Body of pancreas (tissue), 4 donors: ENCODE results near the gene LMX1B. TPM values are rescaled to one million over a fixed set of nuclear protein-coding genes. Genes with fewer than 3 reads are reported as not detected.

Source experiments
- ATAC-seq: fragments of 150-250 bp; one replicate; pipeline ENCODE4 v1.9.1; 2016
- DNase-seq, 4 donors: peaks; one replicate each; pipeline ENCODE4 v3.0.0-alpha.2; 2019
- H3K27ac ChIP-seq, 4 donors: fragments of 200-600 bp; sonication (generic); 1 replicate in 3 of 4; 2 replicates in 1 of 4; pipeline versions ENCODE4 v1.5.1 to v1.6.1; 2016 to 2019; ENCODE audit warnings: mild to moderate bottlenecking in 1 of 4, mixed read lengths in 1 of 4, moderate library complexity in 1 of 4
- H3K27me3 ChIP-seq, 2 donors: fragments of 200-600 bp; sonication (generic); one replicate each; pipeline ENCODE4 v1.6.0; 2016; ENCODE audit warnings: mild to moderate bottlenecking in 1 of 2
- H3K36me3 ChIP-seq, 2 donors: fragments of 200-600 bp; sonication (generic); replicated peaks in 1 of 2; 2 replicates each; pipeline ENCODE4 v1.5.1; 2016; ENCODE audit warnings: low read depth in 2 of 2; ENCODE audit not compliant: insufficient read depth in 1 of 2
- H3K4me1 ChIP-seq: fragments of 200-600 bp; sonication (generic); one replicate; pipeline ENCODE4 v1.6.0; 2016
- H3K4me3 ChIP-seq, 2 donors: fragments of 200-600 bp; sonication (generic); 1 replicate in 1 of 2; 2 replicates in 1 of 2; pipeline ENCODE4 v1.5.1; 2016 to 2019
- H3K9me3 ChIP-seq, 3 donors: fragments of 200-600 bp; sonication (generic); 1 replicate in 2 of 3; 2 replicates in 1 of 3; pipeline ENCODE4 v1.5.1; 2016
- CTCF ChIP-seq, 7 experiments: fragments of 450-650 bp in 4 of 7; fragments of 200-600 bp in 3 of 7; sonication (generic) in 3 of 7; IDR thresholded peaks; one replicate each; pipeline ENCODE4 v1.5.1; 2016 to 2019; ENCODE audit warnings: antibody characterized with exemption in 7 of 7
- POLR2A ChIP-seq, 3 donors: fragments of 450-650 bp; IDR thresholded peaks; one replicate each; pipeline ENCODE4 v1.6.1; 2016; ENCODE audit warnings: antibody characterized with exemption in 3 of 3, mild to moderate bottlenecking in 2 of 3
- WGBS, 2 donors: methylation state at CpG; one replicate each; pipeline ENCODE4 v1.1.5; 2017; 5-methylcytosine and 5-hydroxymethylcytosine counted together
- intact Hi-C: fragments of 100-400 bp; cut with DNase I; formaldehyde crosslinking; loops from one replicate; pipeline ENCODE4 v1.15.1; 2023
- total RNA-seq, 2 donors: library from RNA; depleted of rRNA; stranded (reverse); fragments of >200 nt; gene quantifications; one replicate each; pipeline ENCODE4 v1.1.0, GENCODE V29; 2016

LMX1B gene
- total RNA-seq, 2 donors from 2014 or later = 0.26 TPM; not detected in 1

DNA sequence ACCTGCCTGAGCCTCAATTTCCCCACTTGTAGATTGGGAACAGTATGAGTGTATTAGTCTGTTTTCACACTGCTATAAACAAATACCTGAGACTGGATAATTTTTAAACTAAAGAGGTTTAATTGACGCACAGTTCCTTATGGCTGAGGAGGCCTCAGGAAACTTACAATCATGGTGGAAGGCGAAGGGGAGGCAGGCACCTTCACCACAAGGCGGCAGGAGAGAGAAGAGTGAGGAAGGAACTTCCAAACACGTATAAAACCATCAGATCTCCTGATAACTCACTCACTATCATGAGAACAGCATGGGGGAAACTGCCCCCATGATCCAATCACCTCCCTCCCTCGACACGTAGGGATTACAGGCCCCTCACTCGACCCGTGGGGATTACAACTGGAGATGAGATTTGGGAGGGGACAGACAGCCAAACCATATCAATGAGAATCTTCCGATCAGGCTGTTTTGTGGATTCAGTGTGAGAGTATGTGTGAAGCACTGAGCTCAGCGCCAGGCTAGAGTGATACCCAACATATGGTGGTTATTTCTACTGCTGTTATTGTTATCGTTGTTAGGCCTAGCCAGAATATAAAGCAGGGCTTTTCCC, 14.6 kb upstream of the LMX1B start:
- TF ChIP-seq POLR2A (IDR thresholded peaks at IDR 0.05) (no peak), CTCF (IDR thresholded peaks at IDR 0.05) (no peak)
- Histone ChIP-seq H3K4me1 (no peaks in the 10 kb centered on the region), H3K27me3 (no peaks in the 10 kb centered on the region), H3K36me3 (no peaks in the 10 kb centered on the region), H3K4me3 (no peak overlapping the region), H3K9me3 (no peaks in the 10 kb centered on the region), H3K27ac (no peak overlapping the region)
- 50 to 56% methylated on average over 11 of the region's 11 CpGs for WGBS, 2 donors
- intact Hi-C loops = no loop called here
- no peak for DNase-seq
- ATAC-seq = no peak

DNA sequence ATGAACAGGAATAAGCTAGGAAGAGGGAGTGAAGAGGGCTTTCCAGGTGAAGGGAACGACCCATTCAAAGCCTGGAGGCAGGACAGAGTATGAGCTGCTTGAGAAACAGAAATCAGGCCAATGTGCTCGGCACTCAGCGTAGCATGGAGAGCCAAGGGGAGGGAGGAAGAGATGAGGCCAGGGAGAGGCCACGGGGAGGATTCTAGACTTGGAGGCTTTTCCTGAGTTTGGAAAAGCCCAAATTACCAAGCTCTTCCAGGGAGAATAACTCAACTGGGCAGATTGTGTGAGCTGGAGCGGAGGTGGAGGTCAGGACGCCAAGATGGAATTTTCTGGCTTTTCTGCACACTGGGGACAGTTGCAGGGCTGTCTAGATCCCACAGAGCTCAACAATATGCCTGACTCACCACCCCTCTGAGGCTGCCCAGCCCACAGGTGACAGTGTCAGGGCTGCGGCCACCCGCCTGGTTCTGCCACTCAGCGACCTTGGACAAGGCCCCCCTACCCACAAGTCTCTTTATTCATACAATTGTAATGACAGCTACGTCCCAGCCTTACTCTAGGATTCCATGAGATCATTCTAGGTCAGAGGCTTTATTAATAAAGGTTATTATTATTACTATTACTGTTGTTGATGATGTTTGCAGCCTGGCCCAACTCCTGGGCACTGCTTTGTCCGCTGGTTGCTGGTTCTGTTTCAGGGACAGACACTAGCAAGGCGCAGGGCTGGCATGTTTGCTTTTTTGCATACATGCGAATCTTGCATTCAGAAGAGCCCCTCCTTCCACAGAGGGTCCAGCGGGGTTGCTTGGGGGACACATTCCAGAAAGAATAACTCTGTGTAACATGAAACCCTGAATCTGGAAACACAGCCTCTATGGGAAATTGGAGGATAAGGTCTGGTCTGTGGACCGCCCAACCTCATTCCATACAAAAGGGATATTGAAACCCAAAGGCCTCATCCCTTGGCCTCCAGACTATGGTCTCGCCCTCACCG, 9.4 kb upstream of the LMX1B start:
- no peak for ATAC-seq
- Histone ChIP-seq H3K9me3 (no peaks in the 10 kb centered on the region), H3K27me3 (no peaks in the 10 kb centered on the region), H3K27ac (no peak overlapping the region), H3K4me3 (no peak overlapping the region), H3K4me1 (no peaks in the 10 kb centered on the region), H3K36me3 (no peaks in the 10 kb centered on the region)
- TF ChIP-seq POLR2A (IDR thresholded peaks at IDR 0.05) = no peak
- no peak for TF ChIP-seq CTCF (IDR thresholded peaks at IDR 0.05)
- intact Hi-C loops = loop anchor here (5.0 to 10.0 kb wide), 2 partner anchors 88 to 180 kb away; no protein-coding TSS in a partner anchor
- no peak for DNase-seq
- WGBS, 2 donors = 75 to 77% methylated on average over 16 to 17 of the region's 17 CpGs

DNA sequence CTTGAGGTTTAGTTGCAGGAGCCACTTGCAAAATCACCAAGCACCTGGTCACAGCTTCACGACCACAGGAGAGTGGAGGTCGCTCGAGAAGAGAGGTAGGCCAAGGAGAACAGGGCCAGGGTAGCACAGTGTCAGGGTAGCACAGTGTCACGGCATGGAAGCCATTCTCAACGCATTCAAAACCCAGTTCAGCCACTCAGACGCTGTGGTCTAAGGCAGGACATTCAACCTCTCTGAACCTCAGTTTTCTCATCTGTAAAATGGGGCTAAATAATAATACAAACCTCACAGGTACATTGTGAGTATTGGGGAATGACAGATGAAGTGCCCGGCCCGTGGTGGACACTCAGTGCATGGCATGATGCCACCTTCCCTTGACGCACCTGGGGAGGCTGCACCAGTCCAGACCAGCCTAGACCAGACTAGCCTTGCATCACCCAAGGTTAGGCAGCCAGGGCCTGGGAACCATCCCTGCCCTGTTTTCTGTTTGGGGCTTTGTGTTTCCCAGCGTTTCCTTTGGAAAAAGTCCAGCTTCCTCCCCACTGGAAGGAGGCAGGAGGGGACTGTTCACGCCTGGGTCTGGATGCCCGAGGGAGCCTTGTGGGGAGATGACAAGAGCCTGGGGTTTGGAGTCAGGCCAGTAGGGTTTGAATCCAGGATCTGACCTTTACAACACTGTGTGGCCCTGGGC, 7.8 kb upstream of the LMX1B start:
- TF ChIP-seq POLR2A (IDR thresholded peaks at IDR 0.05) (no peak), CTCF (IDR thresholded peaks at IDR 0.05) (no peak)
- ATAC-seq (no peak), DNase-seq (no peak)
- intact Hi-C loops = loop anchor here (5.0 to 10.0 kb wide), 2 partner anchors 86 to 179 kb away; no protein-coding TSS in a partner anchor
- H3K27ac ChIP-seq = no peak overlapping the region
- 63 to 66% methylated on average over 12 of the region's 12 CpGs for WGBS, 2 donors
- peaks cover 6% of the 10 kb centered on the region for H3K4me1 ChIP-seq
- no peaks in the 10 kb centered on the region for H3K36me3 ChIP-seq
- H3K9me3 ChIP-seq = no peaks in the 10 kb centered on the region
- H3K4me3 ChIP-seq = no peak overlapping the region
- H3K27me3 ChIP-seq = peaks cover 0 to under 1% of the 10 kb centered on the region in 2 donors

DNA sequence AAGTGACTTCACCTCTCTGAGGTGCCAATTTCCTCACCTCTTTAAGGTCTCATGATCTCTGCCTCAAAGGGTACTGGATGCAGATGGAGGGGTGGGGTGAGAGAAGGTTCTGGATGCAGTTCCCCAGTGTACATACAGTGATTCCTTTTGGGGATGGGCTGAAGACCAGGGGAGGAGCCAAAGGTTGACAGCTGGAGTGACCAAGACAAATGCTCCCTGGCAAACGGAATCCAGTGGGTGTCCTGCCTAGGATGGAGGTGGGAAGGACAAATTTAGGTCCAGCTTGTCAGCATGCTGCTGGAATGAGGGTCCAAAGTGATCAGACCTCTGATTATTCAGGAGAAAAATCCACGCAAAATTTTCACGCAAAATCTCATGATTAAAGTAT, 7.3 kb upstream of the LMX1B start:
- no peak for ATAC-seq
- peaks cover 0 to 6% of the 10 kb centered on the region in 2 donors for H3K27me3 ChIP-seq

More for the DNA sequence above, 7.3 kb upstream of the LMX1B start:
- Histone ChIP-seq H3K4me3 (no peak overlapping the region), H3K27ac (no peak overlapping the region), H3K9me3 (no peaks in the 10 kb centered on the region), H3K36me3 (no peaks in the 10 kb centered on the region), H3K4me1 (peaks cover 11% of the 10 kb centered on the region)
- TF ChIP-seq POLR2A (IDR thresholded peaks at IDR 0.05) = no peak
- no peak for TF ChIP-seq CTCF (IDR thresholded peaks at IDR 0.05)
- 50 to 52% methylated on average over 3 of the region's 3 CpGs for WGBS, 2 donors
- no peak for DNase-seq
- intact Hi-C loops = loop anchor here (5.0 to 10.0 kb wide), 2 partner anchors 86 to 178 kb away; no protein-coding TSS in a partner anchor
